GM20000 (cell line): Measurements from ENCODE around the gene PHF1.
A peak's percentile ranks its signal among the peaks of the same experiment; 100 is the strongest.

Experiments
- DNase-seq: peaks from one replicate; pipeline ENCODE4 v3.0.0; 2012; ENCODE audit warnings: low spot score
- CTCF ChIP-seq: IDR thresholded peaks from 2 replicates; pipeline ENCODE4 v1.5.1; 2012; ENCODE audit warnings: mild to moderate bottlenecking, control low read depth; ENCODE audit errors: extremely low read depth, missing control alignments

PHF1 gene

GRCh38 chr6:33404884-33405283 lies 5.9 kb upstream of the PHF1 start:
- TF ChIP-seq CTCF: no peak

GRCh38 chr6:33405386-33405940 lies 5.4 kb upstream of the PHF1 start:
- TF ChIP-seq CTCF: no peak

More at GRCh38 chr6:33404884-33405283, 5.9 kb upstream of the PHF1 start:
- no peak for DNase-seq

GRCh38 chr6:33406126-33406525 lies 4.7 kb upstream of the PHF1 start:
- no peak for DNase-seq
- no peak for TF ChIP-seq CTCF

More at GRCh38 chr6:33405386-33405940, 5.4 kb upstream of the PHF1 start:
- DNase-seq: no peak

- no peak for DNase-seq
- TF ChIP-seq CTCF: no peak
Measured at GRCh38 chr6:33407132-33407718, 3.6 kb upstream of the PHF1 start.

- TF ChIP-seq CTCF: no peak
- DNase-seq: peak; percentile 99
Measured at GRCh38 chr6:33410050-33410710, 634 bp upstream of the PHF1 start.

- TF ChIP-seq CTCF: no peak
- no peak for DNase-seq
Measured at GRCh38 chr6:33411632-33412005, 805 bp downstream of the PHF1 start.
